ENCODE data around the gene NHSL2. TPM values are rescaled to one million over a fixed set of nuclear protein-coding genes. Genes with fewer than 3 reads are reported as not detected.

Gene NHSL2
- total and polyA plus RNA-seq, 2 of the 13 experiments (the other 11 are each of a cell fraction or from before 2014, with no cell fraction given), result not detected

- TF ChIP-seq ZNF7 (CRISPR knock-in tag; IDR thresholded peaks at IDR 0.05), result no peak
- peak; percentile 42; the same call in 1 of the 2 replicates for TF ChIP-seq KLF6 (CRISPR knock-in tag; IDR thresholded peaks at IDR 0.05)
- peak; percentile 94 for TF ChIP-seq MAZ (IDR thresholded peaks at IDR 0.05; ENCODE audit: borderline replicate concordance, low read depth, low read length)
- TF ChIP-seq MAZ (CRISPR knock-in tag; IDR thresholded peaks at IDR 0.05; ENCODE audit: low read depth), result peak; percentile 87
- no peak for TF ChIP-seq SIX4 (CRISPR knock-in tag; IDR thresholded peaks at IDR 0.05)
- no peak for TF ChIP-seq ZSCAN25 (CRISPR knock-in tag; IDR thresholded peaks at IDR 0.05)
- TF ChIP-seq FOXJ3 (CRISPR knock-in tag; IDR thresholded peaks at IDR 0.05; ENCODE audit: borderline replicate concordance), result no peak
- TF ChIP-seq SP4 (CRISPR knock-in tag; IDR thresholded peaks at IDR 0.05), result no peak
- TF ChIP-seq ZNF609 (CRISPR knock-in tag; IDR thresholded peaks at IDR 0.05; ENCODE audit: borderline replicate concordance), result no peak
- no peak for TF ChIP-seq CREM (IDR thresholded peaks at IDR 0.05)
- no peak for TF ChIP-seq CREM (CRISPR knock-in tag; IDR thresholded peaks at IDR 0.05)
- peak; percentile 67 for TF ChIP-seq IKZF4 (CRISPR knock-in tag; IDR thresholded peaks at IDR 0.05; ENCODE audit: borderline replicate concordance, low read depth, not compliant biosample characterization)
- TF ChIP-seq NFATC3 (CRISPR knock-in tag; IDR thresholded peaks at IDR 0.05), result no peak
- TF ChIP-seq SNAPC5 (CRISPR knock-in tag; IDR thresholded peaks at IDR 0.05; ENCODE audit: borderline replicate concordance), result no peak; the same call in 1 of the 2 replicates
- no peak for TF ChIP-seq ZBTB4 (CRISPR knock-in tag; IDR thresholded peaks at IDR 0.05; ENCODE audit: borderline replicate concordance)
- no peak for TF ChIP-seq CSRNP1 (CRISPR knock-in tag; IDR thresholded peaks at IDR 0.05)
- TF ChIP-seq ZNF616 (CRISPR knock-in tag; IDR thresholded peaks at IDR 0.05; ENCODE audit: low read depth), result peak; percentile 61; the same call in 1 of the 2 replicates
- TF ChIP-seq ERF (CRISPR knock-in tag; IDR thresholded peaks at IDR 0.05), result peak; percentile 56; the same call in 1 of the 2 replicates
- TF ChIP-seq ZNF75D (CRISPR knock-in tag; IDR thresholded peaks at IDR 0.05; ENCODE audit: borderline replicate concordance), result no peak
These were observed 107.8 kb downstream of the NHSL2 start (continued) for GRCh38 chrX:72018277-72019112.

Measured in HepG2 (cell line).